ENCODE results near the gene SLC7A14.

The SLC7A14 gene

GRCh38 chr3:170585937-170586310, at the start of gene SLC7A14:
Gene SLC7A14 (minus strand): TSS chr3:170586075. CDS start chr3:170526936, 59,139 bp downstream.
- no peak for DNase-seq (ENCODE audit: low read depth in 2 of 2)

- no peak for DNase-seq (ENCODE audit: low read depth in 2 of 2)
These were observed 49.5 kb upstream of the SLC7A14 start for GRCh38 chr3:170635385-170635735.

GRCh38 chr3:170634663-170635384, 48.9 kb upstream of the SLC7A14 start:
- no peak for DNase-seq (ENCODE audit: low read depth in 2 of 2)

GRCh38 chr3:170633573-170633972, 47.7 kb upstream of the SLC7A14 start:
- no peak for DNase-seq (ENCODE audit: low read depth in 2 of 2)

GRCh38 chr3:170632780-170633179, 46.9 kb upstream of the SLC7A14 start:
- no peak for DNase-seq (ENCODE audit: low read depth in 2 of 2)

GRCh38 chr3:170631755-170632488, 46.0 kb upstream of the SLC7A14 start:
- DNase-seq (ENCODE audit: low read depth in 2 of 2): no peak

GRCh38 chr3:170623524-170623923, 37.6 kb upstream of the SLC7A14 start:
- no peak for DNase-seq (ENCODE audit: low read depth in 2 of 2)

GRCh38 chr3:170622369-170623159, 36.7 kb upstream of the SLC7A14 start:
- no peak for DNase-seq (ENCODE audit: low read depth in 2 of 2)

- no peak for DNase-seq (ENCODE audit: low read depth in 2 of 2)
These were observed 35.4 kb upstream of the SLC7A14 start for GRCh38 chr3:170621256-170621655.

GRCh38 chr3:170614214-170614966, 28.5 kb upstream of the SLC7A14 start:
- DNase-seq (ENCODE audit: low read depth in 2 of 2): no peak

GRCh38 chr3:170611751-170612150, 25.9 kb upstream of the SLC7A14 start:
- no peak for DNase-seq (ENCODE audit: low read depth in 2 of 2)

GRCh38 chr3:170610321-170610884, 24.5 kb upstream of the SLC7A14 start:
- no peak for DNase-seq (ENCODE audit: low read depth in 2 of 2)

- DNase-seq (ENCODE audit: low read depth in 2 of 2): no peak
These were observed 22.6 kb upstream of the SLC7A14 start for GRCh38 chr3:170608475-170608874.

GRCh38 chr3:170606675-170607074, 20.8 kb upstream of the SLC7A14 start:
- no peak for DNase-seq (ENCODE audit: low read depth in 2 of 2)

- DNase-seq (ENCODE audit: low read depth in 2 of 2): no peak
These were observed 19.6 kb upstream of the SLC7A14 start for GRCh38 chr3:170605490-170605889.

GRCh38 chr3:170603770-170604510, 18.1 kb upstream of the SLC7A14 start:
- no peak for DNase-seq (ENCODE audit: low read depth in 2 of 2)

- no peak for DNase-seq (ENCODE audit: low read depth in 2 of 2)
These were observed 16.7 kb upstream of the SLC7A14 start for GRCh38 chr3:170602556-170602955.

GRCh38 chr3:170600005-170600624, 14.2 kb upstream of the SLC7A14 start:
- DNase-seq (ENCODE audit: low read depth in 2 of 2): no peak

GRCh38 chr3:170599091-170599490, 13.2 kb upstream of the SLC7A14 start:
- no peak for DNase-seq (ENCODE audit: low read depth in 2 of 2)

- DNase-seq (ENCODE audit: low read depth in 2 of 2): no peak
These were observed 12.2 kb upstream of the SLC7A14 start for GRCh38 chr3:170598091-170598502.

Data from stimulated activated CD8-positive, alpha-beta memory T cell treated with anti-CD3 and anti-CD28 coated beads, Interleukin-15, amount 100 ng/mL, for 48 hours (primary cell).